GM18520 (cell line): ENCODE results near the gene TC2N.
"Not testable (repeated sequence)": the region's sequence is repeated elsewhere in the genome, so short reads cannot be mapped to it uniquely, and the experiment has no call there.

Experiments used
- ATAC-seq: cut with Tn5 transposase; IDR thresholded peaks from one replicate; pipeline ENCODE4 v1.9.1; 2021; ENCODE audit not compliant: unreplicated experiment

TC2N gene

DNA sequence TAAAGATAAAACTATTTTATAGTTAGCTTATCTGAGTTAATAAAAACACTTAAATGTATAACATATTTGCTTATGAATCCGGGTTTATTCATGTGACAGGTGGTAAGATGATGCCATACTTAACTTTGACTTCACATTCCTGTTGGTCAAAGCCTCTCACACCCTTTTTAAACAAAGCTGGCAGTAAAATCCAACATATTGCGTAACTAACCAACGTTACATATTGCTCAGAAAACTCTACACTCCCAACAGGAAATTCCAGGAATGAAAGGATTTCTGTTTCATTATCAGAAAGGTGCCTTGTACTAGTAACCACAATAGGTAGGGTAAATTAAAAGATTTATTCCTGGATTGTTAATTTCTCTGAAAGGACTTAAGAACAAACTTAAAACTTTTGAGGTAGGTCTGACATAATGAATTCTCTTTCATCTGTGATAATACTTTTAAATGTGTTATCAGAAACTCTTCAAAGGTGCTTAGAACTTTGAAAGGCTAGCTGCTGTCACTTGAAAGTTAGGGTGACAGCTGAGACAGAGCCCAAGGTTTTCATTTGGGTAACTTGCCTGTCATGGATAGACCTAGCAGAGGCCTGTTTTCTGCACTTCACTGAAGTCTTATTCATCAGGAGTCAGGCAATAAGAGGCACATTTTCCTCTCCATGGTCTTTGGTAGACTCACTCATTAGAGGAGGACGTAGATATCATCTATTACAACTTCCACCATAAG is 111.6 kb downstream of the TC2N start:
- ATAC-seq = no peak

DNA sequence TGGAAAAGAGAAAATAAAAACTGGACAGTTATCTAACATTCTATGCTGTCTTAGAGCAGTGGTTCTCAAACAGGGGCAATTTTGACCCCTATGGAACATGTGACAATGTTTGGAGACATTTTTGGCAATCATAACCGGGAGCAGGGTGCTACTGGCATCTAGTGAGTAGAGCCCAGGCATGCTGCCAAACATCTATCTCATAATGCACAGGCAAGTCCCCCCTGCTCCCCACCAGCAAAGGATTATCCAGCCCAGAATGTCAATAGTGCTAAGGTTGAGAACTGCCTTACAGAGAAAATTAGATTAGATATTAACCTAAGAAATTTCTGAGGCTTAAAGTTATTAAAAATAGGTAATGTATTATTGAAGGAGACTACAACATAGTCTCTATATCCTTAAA is 112.5 kb downstream of the TC2N start:
- no peak for ATAC-seq

DNA sequence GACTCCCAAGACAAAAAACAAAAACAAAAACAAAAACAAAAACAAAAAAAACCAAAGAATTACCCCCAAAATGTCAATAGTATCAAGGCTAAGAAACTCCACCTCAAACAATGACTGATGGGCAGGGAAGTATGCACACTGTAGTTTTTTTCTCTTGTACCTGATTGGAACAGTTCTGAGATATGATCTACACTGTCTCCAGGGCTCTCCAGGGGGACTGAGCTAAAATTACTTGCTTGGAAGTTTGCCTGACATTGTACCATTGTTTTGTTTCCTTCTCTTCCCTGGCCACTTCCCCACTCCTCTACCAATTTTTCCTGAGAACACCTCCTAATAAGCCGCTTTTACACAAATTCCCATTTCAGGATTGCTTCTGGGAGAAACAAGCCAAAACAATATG is 113.2 kb downstream of the TC2N start:
- ATAC-seq = no peak

DNA sequence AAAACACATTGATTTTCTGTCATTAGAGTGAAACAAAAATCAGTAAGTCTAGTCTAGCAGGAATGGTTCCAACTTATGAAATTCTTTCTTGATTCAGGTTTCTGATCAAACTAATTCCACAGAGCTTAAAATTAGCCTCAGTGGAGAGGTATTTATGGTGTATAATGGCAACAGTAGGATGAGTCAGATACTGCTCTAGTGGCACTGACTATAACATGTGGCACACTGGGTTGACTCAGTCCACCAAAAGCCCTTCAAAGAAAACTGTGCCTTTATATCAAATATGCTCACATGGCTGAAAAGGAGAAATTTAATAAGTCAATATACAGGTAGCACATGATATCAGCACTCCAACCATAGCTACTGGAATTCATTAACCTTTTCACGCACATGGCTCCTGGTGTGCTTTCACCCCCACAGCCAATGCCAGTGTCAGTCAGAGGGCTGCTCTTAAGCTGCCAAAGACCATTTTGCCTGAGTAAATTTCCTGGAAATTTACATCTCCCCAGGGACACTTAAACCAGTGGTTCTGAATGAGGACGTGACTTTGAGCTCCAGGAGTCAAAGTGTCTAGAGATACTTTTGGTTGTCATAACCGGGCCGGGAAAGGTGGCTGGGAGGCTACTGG is 113.7 kb downstream of the TC2N start:
- ATAC-seq = no peak

DNA sequence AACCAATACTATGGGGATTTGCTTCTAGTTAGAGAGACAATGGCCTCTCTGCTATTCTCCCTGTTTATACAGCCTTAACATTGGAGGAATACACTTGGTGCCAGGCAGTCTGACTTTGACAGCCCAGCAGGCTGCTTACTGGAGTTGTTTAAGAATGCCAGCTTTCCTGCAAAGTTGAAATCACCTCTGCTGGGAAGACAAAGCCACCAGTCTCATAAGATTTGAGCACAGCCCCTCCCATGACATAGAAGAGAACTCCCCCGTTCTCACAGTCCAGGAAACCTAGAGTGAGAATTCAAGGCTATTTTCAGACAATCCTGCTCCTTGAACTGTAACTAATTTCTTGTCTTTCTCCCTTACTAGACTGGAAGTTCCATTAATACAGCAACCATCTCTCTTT is 114.4 kb downstream of the TC2N start:
- no peak for ATAC-seq

DNA sequence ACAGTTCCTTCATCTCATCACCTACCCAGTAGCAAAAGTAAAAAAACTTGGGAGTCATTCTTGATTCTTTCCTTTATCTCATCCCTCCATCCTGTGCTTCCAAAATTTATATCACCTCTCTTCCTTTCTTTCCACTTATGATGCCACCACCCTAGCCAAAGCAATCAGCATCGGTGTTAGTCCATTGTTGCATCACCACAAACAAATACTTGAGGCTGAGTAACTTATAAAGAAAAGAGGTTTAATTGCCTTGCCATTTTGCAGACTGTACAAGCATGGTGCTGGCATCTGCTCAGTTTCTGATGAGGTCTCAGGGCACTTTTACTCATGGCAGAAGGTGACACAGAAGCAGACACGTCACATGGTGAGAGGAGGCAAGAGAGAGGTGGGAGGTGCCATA is 115.6 kb downstream of the TC2N start:
- ATAC-seq = no peak

DNA sequence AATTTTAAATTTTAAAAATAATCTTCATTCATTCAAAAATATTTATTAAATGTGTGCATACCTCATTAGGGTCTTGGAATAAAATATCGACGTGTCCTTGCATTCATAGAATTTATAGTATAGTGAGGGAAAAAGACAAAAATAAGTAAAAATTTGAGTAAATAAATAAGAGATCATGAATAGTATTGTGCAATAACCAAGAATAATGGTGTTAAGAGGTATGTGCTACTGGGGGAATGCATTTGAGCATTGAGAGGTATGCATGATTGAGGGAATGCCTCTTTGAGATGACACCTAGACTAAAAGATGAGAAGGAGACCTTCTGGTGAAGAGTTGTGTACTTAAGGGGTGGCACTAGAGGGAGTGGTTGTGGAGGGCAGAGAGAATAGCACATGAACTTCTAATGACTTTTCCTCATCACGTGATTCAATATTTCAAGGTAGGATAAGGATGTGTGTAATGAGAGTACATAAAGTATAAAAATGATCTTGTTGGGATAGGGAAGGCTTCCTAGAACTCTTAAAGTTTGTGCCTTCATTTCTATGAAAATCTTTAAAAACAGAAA is 116.6 kb downstream of the TC2N start:
- no peak for ATAC-seq

DNA sequence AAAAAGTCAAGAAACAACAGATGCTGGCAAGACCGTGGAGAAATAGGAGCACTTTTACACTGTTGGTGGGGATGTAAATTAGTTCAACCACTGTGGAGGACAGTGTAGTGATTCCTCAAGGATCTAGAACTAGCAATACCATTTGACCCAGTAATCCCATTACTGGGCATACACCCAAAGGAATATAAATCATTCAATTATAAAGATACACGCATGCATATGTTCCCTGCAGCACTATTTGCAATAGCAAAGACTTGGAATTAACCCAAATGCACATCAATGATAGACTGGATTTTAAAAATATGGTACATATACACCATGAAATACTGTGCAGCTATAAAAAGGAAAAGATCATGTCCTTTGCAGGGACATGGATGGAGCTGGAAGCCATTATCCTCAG is 117.5 kb downstream of the TC2N start:
- ATAC-seq = no peak

DNA sequence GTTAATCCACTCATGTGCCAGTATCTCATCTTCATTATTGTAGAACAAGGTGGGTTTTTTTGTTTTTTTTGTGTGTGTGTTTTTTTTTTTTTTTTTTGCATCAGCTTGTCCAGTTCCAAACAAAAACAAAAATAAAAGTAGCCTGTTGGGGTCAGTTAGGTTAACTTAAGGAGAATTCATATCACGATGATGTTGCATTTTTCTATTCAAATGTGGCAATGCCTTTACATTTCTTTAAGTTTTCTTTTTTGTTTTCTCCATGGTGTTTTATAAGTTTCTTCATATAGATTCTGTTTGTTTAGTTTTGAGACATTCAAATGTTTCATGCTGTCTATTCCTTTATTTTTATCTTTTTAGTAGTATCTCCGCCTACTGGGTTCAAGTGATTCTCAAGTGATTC is 119.3 kb downstream of the TC2N start:
- ATAC-seq = no peak

DNA sequence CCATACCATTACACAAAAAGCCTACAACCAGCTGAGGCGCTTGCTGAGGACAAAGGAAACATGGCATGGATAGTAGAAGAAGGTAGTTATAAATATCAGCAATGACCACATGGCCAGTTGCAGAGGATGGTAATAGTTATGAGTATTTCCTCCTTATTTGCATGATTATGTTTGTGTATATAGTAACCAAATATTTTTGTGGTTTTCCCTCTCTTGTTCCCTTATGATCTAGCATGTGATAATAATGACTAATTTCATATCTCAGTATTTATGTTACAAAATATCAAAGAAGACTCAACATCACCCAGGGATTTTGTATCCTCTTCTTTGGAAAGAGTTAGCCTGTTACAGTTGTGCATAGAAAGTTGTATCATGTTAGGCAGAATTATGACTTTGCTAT is 122.0 kb downstream of the TC2N start:
- no peak for ATAC-seq

DNA sequence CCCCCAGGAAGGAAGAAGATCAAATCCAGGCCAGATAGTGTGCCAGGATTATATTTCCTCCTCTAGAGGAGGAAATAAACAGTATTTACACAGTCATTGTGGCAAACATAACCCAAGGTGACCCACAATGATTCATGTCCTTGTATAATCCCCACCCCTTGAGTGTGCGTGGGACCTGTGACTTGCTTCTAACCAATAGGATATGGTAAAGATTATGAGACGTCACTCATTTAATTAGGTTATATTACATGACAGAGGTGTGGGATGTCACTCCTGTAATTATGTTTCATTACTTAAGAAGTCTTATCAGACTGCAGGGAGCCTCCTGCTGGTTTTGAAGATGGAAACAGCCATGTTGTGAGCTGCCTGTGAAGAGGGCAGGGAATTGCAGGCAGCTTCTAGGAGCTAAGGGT is 123.3 kb downstream of the TC2N start:
- no peak for ATAC-seq

DNA sequence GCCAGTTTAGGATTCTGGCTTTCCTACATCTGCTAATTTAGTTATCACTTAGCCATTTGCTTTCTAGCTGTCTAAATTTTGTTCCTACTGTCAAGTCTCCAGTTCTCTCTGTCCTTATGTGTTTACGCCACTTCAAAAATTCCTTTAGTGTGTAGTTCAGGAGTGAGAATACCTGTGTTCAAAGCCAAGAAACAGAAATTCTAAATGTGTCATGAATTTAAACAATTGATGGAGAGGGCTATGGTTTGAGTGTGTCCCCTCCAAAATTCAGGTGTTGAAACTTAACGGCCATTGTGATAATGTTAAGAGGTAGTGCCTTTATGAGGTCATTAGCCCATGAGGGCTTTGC is 124.1 kb downstream of the TC2N start:
- ATAC-seq = no peak

DNA sequence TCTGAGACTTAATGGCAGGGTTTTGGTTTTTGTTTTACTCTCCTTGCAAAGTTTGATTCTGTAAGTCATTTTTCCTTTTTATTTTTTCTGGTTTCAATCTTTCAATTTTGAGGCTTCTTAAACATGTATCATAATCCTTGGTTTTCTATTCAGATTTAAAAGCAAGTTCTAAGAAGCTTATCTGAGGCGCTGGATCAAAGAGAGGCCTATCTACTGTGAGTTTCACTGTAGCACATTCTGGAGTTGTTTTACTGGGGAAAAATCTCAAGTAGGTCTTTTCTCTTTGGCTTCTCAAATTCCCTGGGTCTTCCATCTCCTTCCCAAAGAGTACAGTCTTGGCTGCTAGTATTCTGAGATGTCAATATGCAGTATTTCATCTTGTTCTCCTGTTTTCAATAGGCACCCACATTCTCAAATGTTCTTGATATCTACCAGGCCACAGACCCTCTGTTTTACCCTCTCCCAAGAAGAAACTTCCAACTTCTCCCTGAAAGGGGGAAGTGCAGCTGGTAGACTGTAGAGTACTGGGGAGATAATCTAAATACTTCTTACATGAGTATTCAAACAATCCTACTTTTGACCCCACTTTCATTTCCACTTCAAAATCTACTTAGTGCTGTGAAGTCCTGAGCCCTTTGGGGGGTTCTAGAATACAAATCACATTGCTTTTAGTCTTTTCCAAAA is 124.6 kb downstream of the TC2N start:
- ATAC-seq = no peak

DNA sequence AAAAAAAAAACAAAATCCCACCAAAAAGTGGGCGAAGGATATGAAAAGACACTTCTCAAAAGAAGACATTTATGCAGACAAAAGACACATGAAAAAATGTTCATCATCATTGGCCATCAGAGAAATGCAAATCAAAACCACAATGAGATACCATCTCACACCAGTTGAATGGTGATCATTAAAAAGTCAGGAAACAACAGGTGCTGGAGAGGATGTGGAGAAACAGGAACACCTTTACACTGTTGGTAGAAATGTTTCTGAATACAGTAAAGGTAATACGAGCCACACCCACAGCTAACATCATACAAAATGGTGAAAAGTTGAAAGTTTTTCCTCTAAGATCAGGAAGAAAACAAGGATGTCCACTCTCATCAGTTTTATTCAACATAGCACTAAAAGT is 127.5 kb downstream of the TC2N start:
- not testable (repeated sequence) for ATAC-seq

DNA sequence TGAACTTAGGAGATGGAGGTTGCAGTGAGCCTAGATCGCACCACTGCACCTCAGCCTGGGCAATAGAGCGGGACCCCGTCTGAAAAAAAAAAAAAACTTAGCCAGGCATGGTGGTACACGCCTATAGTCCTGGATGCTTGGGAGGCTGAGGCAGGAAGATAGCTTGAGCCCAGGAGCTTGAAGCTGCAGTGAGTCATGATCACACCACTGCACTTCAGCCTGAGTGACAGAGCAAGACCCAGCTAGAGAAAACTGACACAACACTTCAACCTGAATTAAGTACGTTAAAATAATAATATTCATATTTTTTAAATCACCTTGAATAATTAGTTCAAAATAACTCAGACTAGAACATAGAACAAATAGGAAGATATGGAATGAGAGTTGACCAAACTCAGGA is 129.7 kb downstream of the TC2N start:
- ATAC-seq = no peak

DNA sequence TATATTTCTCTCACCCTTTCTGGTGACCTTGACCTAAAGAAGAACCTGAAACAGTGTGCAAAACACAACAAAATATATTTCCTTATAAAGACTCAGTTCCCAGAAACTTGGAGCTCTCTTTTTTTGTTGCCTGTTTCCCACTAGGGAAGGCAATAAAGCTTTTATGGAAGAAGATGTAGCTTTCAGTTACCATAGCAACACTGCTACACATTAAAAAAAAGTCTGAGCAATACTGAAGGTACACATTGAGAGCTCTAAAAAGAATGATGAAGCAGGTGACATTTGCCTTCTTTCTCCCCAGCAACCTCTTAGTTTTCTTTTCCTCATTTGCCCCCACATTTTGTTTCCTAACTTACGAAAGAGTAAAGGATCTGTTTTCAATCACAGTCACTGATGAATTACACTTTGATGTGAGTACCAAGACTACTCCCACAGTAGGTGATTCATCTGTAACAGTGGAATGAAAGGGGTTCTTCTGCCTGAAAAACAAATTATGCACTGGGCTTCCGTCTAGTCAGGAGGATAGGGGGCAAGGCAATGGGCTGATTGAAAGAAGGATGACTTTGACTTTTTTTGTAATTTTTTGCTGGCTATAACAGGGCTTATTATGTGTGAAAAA is 134.4 kb downstream of the TC2N start:
- ATAC-seq = no peak

DNA sequence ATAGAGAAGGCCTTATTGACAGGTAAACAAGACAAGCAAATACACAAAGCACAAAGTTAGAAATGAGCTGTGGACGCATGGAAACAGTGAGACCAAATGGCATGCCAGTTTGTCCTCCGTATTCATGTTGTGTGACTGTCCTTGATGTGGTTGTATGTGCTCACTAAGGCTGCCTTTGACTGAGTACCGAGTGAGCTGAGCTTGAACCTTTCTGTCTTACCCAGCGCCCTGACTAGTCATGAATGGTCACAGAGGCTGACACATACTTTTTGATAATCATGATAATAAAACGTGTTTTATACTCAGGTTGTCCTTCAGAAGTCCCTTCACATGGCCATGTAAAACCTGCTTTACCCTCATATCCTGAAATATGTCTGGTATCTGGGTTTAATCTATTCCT is 134.9 kb downstream of the TC2N start:
- no peak for ATAC-seq

DNA sequence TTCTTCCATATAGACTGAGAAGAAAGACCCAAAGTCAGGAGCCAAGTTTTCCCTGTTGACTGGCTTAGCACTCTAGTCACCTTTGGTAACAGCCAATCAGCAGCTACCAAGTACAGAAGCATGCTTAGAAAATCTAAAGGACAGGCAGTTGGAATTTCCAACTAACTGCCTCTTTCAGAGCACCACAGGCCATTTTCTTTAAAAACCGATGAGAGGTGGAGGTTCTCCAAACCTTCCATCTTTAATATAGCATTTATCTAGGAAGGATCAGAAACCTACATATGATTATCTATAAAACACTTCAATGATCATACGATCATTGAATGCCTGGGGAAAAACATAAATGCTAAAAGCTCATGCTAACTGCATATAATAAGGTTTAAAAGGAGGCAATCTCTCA is 135.3 kb downstream of the TC2N start, which contains the start of gene CATSPERB:
Gene CATSPERB, minus strand, starts transcription at position 101 of the 400 bp plus-strand sequence. CDS start 2,607 bp downstream, outside the sequence.
- no peak for ATAC-seq

DNA sequence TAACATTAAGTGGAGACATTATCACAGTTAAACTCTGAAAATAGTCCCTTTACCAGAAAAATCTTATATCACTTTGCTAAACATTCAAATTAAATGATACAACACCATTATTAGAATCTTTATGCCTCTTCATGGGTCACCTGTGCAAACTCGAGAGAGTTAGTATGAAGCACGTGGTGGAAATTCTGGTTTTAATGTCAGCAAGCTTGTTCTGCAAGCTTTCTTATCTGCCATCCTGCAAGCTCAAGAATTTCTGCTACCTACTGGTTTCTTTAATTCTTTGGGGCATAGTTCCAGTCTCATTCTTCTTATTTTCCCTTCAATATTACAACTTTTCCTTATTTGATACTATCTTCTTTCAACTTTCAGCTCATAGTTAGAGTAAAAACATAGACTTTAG is 136.3 kb downstream of the TC2N start:
- ATAC-seq = no peak

DNA sequence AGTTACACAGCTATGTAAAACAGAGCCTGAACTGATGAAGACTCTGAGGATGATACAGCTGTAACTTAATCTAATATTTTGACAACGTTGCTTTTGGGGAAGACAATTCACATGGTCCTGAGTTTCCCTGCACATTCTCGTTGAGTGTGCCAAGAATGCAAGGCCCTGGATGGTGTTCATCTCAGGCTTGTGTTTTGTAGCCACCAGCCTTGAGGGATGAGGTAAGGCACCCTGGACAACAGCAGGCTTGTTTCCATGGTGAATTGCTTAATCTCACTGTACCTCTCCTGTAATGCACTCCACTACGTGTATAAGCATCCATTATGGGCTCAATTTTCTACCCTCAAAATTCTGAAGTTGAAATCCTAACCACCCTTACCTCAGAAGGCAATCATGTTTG is 137.6 kb downstream of the TC2N start:
- ATAC-seq = no peak
